ENCODE data around the gene ZNF554.
"Not testable (repeated sequence)": the region's sequence is repeated elsewhere in the genome, so short reads cannot be mapped to it uniquely, and the experiment has no call there.

The ZNF554 gene

DNA sequence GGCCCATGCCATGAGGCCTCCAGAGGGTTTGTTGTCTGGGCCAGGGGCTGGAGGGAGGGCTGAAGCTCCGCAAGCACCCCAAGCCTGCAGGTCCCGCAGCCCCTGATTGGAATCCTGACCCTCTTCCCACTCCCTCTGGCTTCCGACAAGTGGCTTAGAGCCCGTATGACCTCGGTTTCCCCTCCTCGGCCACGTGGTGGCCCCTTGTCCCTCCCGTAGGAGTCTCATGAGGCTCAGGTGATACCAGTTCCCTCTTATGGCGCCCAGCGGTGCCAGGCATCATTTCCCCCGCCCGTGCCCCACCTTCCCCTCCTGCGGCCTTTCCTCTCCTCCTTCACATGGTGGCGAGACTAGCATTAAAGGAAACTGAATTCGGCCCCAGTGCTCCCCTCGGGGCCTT, 28.2 kb upstream of the ZNF554 start:
- DNase-seq, result no peak

- no peak for DNase-seq
Observed at GRCh38 chr19:2791876-2792275, 27.8 kb upstream of the ZNF554 start.

DNA sequence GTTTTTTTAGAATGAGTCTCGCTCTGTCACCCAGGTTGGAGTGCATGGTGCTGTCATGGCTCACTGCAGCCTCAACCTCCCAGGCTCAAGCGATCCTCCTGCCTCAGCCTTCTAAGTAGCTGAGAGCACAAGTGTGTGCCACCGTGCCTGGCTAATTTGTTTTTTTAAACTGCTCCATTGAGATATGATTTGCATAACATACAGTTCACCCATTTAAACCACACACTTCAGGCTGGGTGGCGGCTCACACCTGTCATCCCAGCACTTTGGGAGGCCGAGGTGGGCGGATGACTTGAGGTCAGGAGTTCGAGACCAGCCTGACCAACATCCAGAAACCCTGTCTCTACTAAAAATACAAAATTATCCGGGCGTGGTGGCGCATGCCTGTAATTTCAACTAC, 27.0 kb upstream of the ZNF554 start:
- DNase-seq, result not testable (repeated sequence)

- no peak for DNase-seq
Observed at GRCh38 chr19:2793126-2793525, 26.5 kb upstream of the ZNF554 start.

GRCh38 chr19:2793577-2793976, 26.1 kb upstream of the ZNF554 start:
- no peak for DNase-seq

DNA sequence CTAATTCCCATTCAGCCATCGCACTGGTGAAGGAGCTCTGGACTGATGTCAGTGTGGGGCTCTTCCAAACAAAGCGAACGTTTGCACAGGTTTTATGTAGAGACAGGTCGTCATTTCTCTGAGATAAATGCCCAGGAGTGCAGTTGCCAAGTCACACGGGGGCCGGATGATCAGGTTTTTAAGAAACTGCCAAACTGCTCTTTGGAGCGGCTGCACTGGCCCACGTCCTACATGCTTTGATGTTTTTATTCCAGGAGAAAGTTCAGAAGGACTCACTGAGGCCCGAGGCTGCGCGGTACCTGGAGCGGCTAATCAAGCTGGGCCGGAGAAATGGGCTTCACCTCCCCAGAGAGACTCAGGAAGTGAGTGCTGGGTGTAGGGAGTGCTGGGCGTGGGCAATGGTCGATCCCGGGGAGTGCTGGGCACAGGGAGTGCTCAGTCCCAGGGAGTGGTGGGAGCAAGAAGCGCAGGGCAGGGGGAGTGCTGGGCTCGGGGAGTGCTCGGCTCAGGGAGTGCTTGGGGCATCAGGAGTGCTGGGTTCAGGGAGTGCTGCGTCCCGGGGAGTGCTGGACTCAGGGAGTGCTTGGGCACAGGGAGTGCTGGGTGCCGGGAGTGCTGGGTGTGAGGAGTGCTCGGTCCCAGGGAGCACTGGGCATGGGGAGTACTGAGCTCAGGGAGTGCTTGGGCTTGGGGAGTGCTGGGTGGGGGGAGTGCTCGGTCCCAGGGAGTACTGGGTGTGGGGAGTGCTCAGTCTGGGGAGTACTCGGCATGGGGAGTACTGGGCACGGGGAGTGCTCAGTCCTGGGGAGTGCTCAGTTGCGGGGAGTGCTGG, 23.6 kb upstream of the ZNF554 start:
- no peak for DNase-seq

DNA sequence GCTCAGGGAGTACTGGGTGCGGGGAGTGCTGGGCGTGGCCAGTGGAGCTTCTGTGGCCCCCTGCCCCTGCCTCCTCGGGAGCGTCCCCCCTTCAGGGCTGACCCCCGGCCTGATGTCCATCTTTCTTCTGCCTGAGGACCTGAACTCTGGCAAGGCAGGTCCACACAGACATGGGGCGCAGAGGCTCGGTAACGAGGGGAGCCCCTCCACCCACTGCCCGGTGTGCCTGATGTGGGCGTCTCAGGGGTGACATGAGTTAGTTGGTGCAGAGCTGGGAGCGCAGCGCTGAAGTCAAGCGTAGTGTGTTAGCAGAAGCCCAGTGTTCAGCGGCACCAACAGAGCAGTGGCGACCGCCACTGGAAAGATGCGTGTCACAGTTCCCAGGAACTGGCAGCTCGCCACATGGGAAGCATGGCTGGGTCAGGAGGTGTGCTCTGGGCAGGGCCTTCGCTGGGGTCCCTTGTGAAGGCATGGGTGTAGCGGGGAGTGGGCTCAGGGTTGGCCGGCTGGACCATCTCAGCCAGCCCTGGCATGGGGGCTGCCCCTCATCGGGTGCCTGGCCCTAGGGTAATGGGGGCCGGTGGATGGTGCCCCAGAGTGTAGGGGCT, 22.9 kb upstream of the ZNF554 start:
- DNase-seq, result no peak

- no peak for DNase-seq
Observed at GRCh38 chr19:2797280-2797679, 22.4 kb upstream of the ZNF554 start.

DNA sequence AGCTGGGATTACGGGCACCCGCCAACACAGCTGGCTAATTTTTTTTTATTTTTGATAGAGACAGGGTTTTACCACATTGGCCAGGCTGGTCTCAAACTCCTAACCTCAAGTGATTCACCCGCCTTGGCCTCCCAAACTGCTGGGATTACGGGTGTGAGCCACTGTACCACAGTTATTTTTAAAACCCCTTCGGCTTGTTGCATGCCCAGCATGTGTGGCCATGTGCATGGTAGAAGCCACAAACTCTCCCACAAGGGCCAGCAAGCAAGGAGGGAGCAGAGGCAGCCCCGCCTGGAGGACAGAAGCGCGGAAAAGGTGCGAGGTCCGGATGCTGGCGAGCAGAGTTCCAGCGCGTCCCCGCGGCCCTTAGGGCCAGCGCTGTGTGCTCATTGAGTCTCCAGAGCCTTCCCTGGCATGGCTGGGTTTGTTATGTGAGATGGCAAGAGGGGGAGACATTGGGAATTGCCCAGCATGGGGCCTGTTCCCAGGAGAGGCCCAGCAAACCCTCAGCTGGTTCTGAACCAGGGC, 21.4 kb upstream of the ZNF554 start:
- DNase-seq, result no peak

- DNase-seq, result no peak
Observed at GRCh38 chr19:2798733-2799132, 20.9 kb upstream of the ZNF554 start.

DNA sequence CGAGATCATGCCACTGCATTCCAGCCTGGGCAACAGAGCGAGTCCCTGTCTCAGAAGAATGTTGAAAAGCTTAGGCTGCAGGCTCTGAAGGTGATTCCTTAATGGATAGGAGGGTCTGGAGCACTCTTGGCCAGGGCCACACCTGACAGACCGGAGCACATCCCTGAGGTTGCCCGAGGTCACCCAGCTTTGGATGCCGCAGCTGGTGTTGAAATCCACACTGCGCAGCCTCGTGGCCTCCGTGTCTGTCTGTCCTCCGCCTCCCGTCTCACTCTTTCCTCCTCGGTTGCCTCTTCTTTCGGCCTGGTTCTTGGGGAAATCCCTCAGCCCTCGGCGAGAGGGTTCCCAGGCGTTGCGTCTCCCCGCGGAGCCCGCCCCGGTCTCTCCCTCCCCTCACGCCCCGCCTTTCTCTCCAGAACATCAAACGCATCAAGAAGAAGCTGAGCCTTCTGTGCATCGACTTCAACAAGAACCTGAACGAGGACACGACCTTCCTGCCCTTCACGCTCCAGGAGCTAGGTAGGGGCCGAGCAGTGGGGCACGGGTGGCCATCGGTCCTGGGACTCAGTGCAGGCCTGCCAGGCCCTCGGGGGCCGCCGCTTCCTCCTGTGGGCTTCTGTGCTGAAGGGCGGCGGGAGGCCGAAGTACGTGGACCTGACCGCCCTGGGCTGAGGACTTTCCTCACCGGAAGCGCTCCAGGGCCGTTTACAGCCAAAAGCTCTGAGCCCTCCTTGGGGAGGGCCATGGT, 20.2 kb upstream of the ZNF554 start:
- DNase-seq, result no peak

GRCh38 chr19:2800506-2800905, 19.2 kb upstream of the ZNF554 start:
- DNase-seq, result no peak

DNA sequence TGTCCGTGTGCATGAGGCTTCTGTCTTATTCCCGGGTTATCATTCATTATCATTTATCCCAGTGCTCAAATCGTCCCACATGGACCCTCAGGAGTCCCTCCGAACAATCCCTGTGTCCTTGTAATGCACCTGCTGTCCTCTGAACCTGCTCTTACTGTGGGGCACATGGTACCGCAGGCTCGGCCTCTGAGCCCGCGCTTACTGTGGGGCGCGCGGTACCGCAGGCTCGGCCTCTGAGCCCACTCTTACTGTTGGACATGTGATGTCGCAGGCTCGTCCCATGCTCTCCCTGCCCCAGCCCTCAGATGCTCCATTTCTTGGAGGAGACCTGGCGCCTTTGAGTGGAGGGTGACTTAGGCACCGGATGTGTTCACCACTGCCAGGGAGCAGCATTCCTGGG, 16.8 kb upstream of the ZNF554 start:
- no peak for DNase-seq

DNA sequence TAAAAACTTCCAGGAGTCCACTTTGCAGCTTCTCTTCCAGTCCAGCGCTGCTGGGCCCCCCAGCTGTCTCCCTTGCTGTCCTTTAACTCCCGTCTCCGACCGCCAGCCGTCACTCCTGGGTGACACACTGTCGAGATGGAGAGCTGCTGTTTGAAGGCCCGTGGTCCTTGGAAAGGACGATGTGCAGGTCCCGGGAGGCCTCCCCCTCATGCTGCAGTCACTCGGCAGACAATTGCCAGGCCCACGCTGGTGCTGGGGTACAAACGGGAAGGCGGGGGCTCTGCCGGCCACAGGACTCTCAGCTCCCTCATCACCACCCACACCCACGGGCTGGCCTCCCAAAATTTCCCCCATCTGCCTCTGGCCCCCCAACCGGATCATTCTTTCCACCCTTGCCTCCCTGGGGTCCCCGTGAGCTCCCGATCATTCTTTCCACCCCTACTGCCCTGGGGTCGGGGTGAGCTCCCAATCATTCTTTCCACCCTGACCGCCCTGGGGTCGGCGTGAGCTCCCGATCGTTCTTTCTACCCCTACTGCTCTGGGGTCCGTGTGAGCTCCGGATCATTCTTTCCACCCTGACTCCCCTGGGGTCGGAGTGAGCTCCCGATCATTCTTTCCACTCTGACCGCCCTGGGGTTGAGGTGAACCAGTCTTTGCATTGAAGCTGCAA, 16.0 kb upstream of the ZNF554 start:
- no peak for DNase-seq

DNA sequence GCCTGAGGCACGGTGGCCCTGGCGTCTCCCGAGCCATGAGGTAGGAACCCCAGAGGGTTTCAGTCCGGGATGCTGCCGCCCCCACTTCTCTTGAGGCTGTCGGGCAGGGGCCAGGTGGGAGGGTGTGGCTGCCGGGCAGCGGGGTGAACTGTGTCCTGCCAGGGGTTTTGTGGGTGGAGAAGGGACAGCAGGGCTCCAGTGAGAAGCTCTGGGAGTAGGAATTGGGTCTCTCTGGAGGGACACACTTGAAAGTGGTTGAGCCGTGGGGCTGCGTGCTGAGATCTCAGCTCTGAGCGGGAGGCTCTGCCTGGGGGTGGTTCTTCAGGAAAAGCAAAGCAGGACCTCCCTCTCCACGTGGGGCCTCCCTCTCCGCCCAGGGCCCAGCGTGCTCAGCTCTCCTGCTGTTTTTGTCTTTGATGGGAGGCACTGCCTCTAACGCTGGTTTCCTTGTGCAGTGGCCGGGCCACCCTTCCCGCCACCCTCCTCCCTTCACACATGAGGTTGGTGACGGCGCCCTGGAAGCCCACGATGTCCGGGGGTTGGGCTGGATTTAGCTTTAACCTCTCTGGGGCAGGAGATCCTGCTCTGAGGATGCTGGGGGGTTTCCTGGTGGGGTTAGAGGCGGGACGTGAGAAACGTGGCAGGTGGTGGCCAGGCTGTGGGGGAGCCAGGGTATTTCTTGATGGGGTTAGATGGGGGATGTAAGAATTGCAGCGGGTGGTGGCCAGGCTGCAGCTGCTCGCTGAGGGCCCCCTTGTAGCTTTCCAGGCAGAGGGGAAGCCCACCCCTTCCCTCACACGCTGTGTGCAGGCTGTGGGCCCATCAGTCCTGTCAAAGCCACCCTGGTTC, 15.3 kb upstream of the ZNF554 start:
- DNase-seq, result no peak

- no peak for DNase-seq
Observed at GRCh38 chr19:2805261-2805900, 14.3 kb upstream of the ZNF554 start.

DNA sequence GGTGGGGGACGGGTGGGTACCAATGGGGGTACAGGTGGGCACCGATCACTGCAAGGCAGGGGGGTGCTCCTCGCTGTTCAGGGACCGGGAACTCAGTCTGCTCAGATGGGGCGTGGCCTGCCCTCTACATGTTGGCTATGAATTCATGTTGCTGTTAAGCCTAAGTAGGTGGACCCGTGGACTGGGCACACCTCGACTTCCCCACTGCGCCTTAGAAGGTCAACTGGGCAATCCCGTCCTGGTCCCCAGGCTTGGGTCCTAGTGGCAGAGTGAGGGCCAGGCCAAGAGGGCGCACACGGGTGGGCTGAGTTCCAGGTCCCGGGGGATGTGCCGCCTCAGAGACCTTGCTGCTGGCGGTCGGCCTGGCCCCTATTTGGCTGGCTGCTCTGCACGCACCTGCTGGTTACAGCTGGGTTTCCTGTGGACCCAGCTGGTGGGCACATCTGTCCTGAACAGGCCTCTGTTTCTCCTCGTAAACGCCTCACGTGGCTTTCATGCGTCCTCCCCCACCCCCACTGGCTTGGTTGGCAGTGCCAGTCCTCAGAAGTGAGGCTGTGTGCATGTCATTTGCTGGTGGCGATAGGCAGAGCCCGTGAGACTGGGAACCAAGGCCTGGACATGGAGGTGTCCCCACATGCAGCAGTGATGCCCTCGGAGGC, 13.5 kb upstream of the ZNF554 start:
- no peak for DNase-seq

- no peak for DNase-seq
Observed at GRCh38 chr19:2806736-2807378, 12.8 kb upstream of the ZNF554 start.

GRCh38 chr19:2807379-2808128, 12.1 kb upstream of the ZNF554 start:
- DNase-seq, result no peak
